ENCODE measurements around the gene CAMKMT.
"Not testable (repeated sequence)": the region's sequence is repeated elsewhere in the genome, so short reads cannot be mapped to it uniquely, and the experiment has no call there.

The CAMKMT gene

DNA sequence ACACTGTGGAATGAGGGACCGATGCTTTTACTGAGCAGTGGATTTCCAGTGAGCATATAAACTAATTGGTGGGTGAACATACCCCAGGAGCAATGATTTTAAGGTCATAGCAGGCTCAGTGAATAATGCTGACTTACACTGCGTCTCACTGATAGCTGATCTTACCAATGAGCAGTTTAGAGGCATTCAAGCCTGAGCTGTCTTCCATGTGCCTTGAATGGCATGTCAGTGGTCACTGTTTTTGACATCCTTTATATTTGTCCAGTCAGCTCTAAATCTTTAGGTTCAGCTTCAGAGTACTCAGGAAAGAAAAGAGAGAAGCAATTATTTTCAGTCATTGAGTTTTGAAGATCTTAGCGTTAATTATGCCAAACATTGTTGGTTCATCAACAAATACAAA lies 88.3 kb downstream of the CAMKMT start:
- no peak for DNase-seq

DNA sequence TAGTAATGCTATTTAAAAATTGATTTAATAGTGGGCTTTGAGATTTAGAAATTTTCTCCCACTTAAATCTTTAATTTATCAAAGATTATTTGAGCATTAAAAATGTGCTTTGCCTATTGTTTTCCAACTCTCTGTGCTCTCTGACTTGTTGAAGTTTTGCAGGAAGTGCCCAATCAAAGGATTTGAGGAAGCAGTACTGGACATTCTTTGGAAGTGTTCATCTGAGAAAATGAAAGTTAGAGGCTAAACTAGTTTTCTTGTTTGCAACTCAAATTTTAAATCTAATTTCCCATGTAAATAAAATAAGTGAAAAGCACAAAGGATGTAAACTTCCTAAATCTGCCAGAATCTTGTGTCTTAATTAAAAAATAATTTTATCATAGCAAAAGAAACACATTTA lies 89.1 kb downstream of the CAMKMT start:
- DNase-seq, result no peak

GRCh38 chr2:44452069-44452583 lies 90.4 kb downstream of the CAMKMT start:
- no peak for DNase-seq

DNA sequence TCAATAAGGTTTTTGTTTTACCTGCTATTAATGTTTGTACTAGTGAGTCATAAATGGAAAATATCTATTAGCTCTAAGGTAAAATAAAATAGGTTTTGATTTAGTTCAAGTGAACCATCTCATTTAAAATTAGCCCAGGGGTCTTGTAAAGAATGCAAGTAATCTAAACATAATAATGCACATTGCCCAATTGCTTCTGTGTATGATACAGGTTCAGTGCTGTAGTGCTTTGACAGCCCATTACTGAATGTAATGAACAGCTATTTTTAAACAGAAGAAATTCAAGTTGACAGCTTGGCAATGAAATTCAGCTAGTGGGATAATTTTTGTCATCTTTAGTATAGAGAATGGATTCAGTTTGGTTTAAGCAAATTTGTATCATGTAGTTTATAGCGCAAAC lies 91.5 kb downstream of the CAMKMT start:
- no peak for DNase-seq

DNA sequence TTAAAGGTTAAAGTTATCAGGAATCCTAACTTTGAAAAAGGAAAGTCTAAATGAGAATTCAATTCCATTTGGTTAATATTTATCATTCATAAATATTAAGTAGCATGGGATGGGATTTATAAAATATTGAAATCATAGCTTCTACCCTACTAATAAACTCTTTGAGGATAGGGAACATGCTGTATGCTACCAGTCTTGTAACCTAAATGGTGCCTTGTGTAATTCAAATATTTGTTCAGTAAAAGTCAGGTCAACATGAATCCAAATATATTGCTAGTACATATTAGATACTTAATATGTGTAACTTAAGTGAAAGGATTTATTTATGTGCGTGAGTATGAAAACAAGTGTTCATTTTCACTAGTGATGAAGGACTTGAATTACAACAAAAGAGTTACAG lies 94.1 kb downstream of the CAMKMT start:
- no peak for DNase-seq

- DNase-seq, result no peak
Observed at GRCh38 chr2:44456946-44457345, 95.2 kb downstream of the CAMKMT start.

DNA sequence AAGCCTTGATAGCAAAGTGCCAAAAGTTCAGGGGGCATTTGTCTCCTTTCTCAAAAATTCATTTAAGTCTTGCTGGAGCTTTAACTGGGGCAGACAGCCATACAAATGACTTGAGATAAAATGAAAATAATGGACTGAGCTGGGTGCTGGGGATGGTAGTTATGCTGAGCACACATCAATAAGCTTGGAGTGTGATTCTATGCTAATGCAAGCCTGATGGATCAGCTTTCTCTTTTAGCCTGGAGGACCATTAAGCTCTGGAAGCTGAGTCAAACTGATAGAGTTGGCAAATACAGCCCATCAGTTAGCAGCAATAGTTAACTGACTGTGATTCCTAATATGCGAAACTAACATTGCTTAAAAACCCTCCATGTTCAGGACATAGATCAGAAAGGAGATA lies 98.0 kb downstream of the CAMKMT start:
- no peak for DNase-seq

- no peak for DNase-seq
Observed at GRCh38 chr2:44462934-44463849, 101.4 kb downstream of the CAMKMT start.

GRCh38 chr2:44464437-44464836 lies 102.7 kb downstream of the CAMKMT start:
- no peak for DNase-seq

DNA sequence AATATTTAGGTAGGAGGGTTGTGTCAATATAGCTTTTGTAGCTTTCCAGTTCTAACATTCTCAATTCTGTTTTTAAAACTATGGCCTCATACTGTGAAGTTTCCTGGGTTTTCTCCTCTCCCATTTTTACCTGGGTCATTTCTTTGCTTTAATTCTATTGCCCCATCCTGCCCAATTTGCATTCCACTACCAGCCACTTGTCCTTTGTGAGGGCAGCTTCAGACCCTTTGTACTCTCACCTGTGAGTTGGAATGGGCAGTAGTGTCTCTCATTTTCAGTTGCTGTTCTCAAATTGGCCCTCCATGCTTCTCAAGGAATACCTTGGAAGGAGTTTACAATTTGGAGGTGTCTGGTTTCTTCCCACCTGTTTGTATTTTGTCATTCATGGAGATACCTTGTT lies 108.4 kb downstream of the CAMKMT start:
- DNase-seq, result no peak

GRCh38 chr2:44477657-44478414 lies 116.1 kb downstream of the CAMKMT start:
- no peak for DNase-seq

- DNase-seq, result peak; percentile 75 to 76
Observed at GRCh38 chr2:44479127-44479887, 117.6 kb downstream of the CAMKMT start.

DNA sequence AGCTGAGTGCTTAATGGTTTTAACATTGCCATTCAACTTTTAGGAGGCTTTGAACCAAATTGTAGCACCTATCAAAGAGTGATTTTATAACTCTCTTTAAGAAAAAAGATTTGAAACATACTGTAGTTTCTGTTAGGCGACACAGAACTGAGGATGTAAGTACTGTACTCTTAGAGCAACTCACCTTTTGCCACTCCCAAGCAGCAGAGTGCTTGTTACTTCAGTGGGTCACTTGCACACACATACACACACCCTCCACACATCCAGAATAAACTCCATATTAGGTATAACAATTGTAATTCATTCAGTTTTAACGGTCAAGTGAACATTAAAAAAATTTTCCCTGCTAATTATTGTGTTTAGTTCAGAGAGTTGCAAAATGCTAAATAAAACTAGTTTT lies 118.3 kb downstream of the CAMKMT start:
- DNase-seq, result no peak

GRCh38 chr2:44487052-44487451 lies 125.3 kb downstream of the CAMKMT start:
- DNase-seq, result no peak

- no peak for DNase-seq
Observed at GRCh38 chr2:44490726-44491125, 129.0 kb downstream of the CAMKMT start.

- DNase-seq, result no peak
Observed at GRCh38 chr2:44494006-44494405, 132.3 kb downstream of the CAMKMT start.

DNA sequence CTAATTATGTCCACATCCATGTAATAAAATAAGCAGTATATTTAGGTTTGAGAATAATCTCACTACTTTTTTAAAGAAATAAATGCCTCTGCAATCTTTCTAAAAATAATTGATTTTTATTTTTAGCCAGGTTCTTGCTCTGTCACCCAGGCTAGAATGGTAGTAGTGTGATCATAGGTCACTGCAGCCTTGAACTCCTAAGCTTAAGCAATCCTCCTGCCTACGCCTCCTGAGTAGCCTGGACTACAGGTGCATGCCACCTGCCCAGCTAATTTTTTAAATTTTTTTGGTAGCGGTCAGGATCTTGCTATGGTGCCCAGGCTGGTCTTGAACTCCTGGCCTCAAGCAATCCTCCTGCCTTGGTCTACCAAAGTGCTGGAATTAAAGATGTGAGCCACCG lies 133.3 kb downstream of the CAMKMT start:
- no peak for DNase-seq

- no peak for DNase-seq
Observed at GRCh38 chr2:44495544-44495943, 133.8 kb downstream of the CAMKMT start.

GRCh38 chr2:44496130-44496529 lies 134.4 kb downstream of the CAMKMT start:
- no peak for DNase-seq

DNA sequence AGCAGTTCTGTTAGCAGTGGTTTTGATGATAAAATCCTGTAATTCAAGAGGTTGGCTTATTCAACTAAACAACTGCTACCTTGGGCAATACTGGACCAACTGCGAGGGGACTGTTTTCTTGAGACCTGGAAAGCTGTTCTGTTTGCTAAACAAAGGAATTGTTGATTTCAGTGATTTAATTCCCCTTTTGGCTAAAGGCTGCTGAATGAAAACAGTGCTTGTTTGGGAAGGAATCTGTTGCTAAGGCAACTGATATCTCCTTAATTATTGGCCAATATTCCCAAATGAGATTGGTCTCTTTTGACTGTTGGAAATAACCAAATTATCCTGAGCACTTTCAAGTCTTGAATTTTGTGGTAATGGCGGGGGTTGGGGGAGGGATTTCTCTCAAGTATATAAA lies 136.8 kb downstream of the CAMKMT start:
- no peak for DNase-seq

- not testable (repeated sequence) for DNase-seq
Observed at GRCh38 chr2:44505664-44506063, 143.9 kb downstream of the CAMKMT start.

DNA sequence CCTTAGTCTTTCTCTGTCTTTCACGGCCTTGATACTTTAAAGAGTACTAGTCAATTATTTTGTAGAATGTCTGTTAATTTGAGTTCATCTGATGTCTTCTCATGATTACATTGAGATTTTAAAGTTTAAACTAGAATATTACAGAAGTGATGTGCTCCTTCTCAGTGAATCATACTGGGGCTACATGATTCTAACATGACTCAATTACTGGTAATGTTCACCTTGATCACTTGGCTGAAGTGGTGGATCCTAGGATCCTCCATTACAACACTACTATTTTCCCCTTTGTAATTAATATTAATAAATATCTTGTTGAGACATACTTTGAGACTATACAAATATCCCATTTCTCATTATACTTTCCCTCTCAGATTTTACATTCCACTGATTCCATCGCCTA lies 148.5 kb downstream of the CAMKMT start:
- DNase-seq, result no peak

GRCh38 chr2:44515416-44515815 lies 153.7 kb downstream of the CAMKMT start:
- no peak for DNase-seq

All from SHP77 (cell line).